Activated CD8-positive, alpha-beta T cell treated with anti-CD3 and anti-CD28 coated beads, Interleukin-2, amount 10 ng/mL, durations not matched to agents 7 days and 5 days (primary cell): ENCODE measurements around the gene TMC1. TPM values are rescaled to one million over a fixed set of nuclear protein-coding genes. Genes with fewer than 3 reads are reported as not detected.

Experiments
- ATAC-seq: fragments of 150-1000 bp; cut with Tn5 transposase; one replicate; pipeline ENCODE4 v1.10.0; 2021; ENCODE audit warnings: moderate library complexity
- CTCF ChIA-PET: fragments of 350-600 bp; sonication (Branson Sonifier 250); formaldehyde crosslinking; loops from one replicate; lab custom pipeline; 2021; ENCODE audit warnings: antibody characterized with exemption; lab: Charles Lee
- POLR2A ChIA-PET: fragments of 350-600 bp; sonication (Branson Sonifier 250); formaldehyde crosslinking; loops from one replicate; lab custom pipeline; 2021; ENCODE audit warnings: antibody characterized with exemption; lab: Charles Lee
- DNase-seq: peaks from one replicate; pipeline ENCODE4 v3.0.0-alpha.2; 2020
- H3K27ac Mint-ChIP-seq: one replicate; pipeline ENCODE4 v1.8.0; 2021; ENCODE audit warnings: mild to moderate bottlenecking, mixed read lengths
- H3K27me3 Mint-ChIP-seq: one replicate; pipeline ENCODE4 v1.8.0; 2021; ENCODE audit warnings: low read depth, mixed read lengths
- H3K36me3 Mint-ChIP-seq: one replicate; pipeline ENCODE4 v1.8.0; 2021; ENCODE audit warnings: low read depth, mixed read lengths
- H3K4me1 Mint-ChIP-seq: one replicate; pipeline ENCODE4 v1.8.0; 2021; ENCODE audit warnings: low read depth, mixed read lengths
- H3K4me3 Mint-ChIP-seq: one replicate; pipeline ENCODE4 v1.8.0; 2021; ENCODE audit warnings: mild to moderate bottlenecking, mixed read lengths
- H3K9me3 Mint-ChIP-seq: one replicate; pipeline ENCODE4 v1.8.0; 2022; ENCODE audit warnings: mixed read lengths; ENCODE audit not compliant: insufficient read depth
- total RNA-seq, 2 experiments: library from RNA; stranded (reverse); gene quantifications; one replicate each; pipeline ENCODE4 v1.2.3, GENCODE V29; 2021

The TMC1 gene
- total RNA-seq, 2 experiments from 2014 or later = not detected

DNA sequence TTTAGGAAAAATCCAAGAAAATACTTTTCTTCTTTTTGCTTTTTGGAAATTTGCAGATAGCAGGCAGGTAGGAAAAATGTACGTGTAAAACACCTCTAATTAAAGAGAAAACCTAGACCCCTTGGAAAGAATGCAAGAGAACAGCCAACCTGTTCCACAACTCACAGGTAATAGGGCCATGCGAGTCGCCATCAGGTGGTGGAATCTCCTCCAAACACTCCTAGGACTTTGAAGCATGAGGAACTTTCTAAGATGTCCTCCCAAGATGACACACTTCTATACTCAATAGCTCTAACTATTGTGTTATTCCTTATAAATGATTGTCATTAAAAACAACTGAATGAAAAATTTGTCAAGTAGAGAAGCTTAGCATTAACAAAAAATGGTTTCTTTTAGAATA is 174.0 kb downstream of the TMC1 start:
- H3K4me1 Mint-ChIP-seq = no peaks in the 10 kb centered on the region
- POLR2A ChIA-PET = no interaction called here
- no peaks in the 10 kb centered on the region for H3K9me3 Mint-ChIP-seq
- H3K4me3 Mint-ChIP-seq = no peak overlapping the region
- no peak for DNase-seq
- CTCF ChIA-PET = no interaction called here
- no peaks in the 10 kb centered on the region for H3K36me3 Mint-ChIP-seq
- no peak for ATAC-seq
- H3K27ac Mint-ChIP-seq = no peak overlapping the region
- peaks cover 2% of the 10 kb centered on the region for H3K27me3 Mint-ChIP-seq

DNA sequence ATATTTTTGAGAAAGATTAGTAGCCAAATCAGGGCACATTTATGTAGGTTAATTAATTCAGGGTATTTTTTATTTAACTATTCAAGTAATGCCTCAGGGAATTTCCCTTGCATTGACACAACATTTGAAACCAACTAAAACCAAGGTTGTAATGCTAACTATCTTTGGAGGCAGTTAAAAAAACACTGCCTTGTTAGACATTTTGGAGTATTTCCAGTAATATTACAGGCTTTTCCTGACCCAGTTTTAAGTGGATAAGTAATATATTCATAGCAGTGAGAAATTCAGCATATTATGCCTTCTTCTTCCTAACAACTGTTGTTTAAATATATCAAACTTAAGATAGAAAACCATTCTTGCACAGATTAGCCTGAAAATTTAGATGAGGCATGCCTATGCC is 175.1 kb downstream of the TMC1 start:
- no peak for DNase-seq
- Mint-ChIP-seq H3K4me3 (no peak overlapping the region), H3K9me3 (no peaks in the 10 kb centered on the region), H3K27me3 (peaks cover 2% of the 10 kb centered on the region), H3K36me3 (no peaks in the 10 kb centered on the region), H3K4me1 (no peaks in the 10 kb centered on the region), H3K27ac (no peak overlapping the region)
- ChIA-PET POLR2A (no interaction called here), CTCF (no interaction called here)
- ATAC-seq = no peak

DNA sequence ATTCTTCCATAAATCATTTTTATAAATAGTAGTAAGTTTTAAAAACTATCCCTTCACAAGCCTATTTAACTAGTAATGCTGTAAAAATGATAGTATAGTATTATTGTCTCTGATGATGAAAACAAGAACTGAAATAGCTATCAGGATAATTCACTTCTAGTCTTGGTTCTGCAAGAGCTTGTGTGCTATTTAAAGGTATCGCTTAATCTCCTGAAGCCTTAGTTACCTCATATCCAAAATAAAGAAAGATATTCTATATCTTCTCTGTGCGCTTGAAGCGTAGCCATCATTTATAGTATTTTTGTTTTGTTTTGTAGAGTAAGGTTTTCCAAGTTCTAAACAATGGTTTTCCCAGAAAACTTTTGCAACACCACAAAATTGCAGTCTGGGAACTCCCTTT is 180.1 kb downstream of the TMC1 start:
- H3K9me3 Mint-ChIP-seq = no peaks in the 10 kb centered on the region
- ATAC-seq = no peak
- DNase-seq = no peak
- H3K4me1 Mint-ChIP-seq = no peaks in the 10 kb centered on the region
- no peak overlapping the region for H3K27ac Mint-ChIP-seq
- peaks cover 2% of the 10 kb centered on the region for H3K27me3 Mint-ChIP-seq
- CTCF ChIA-PET = interaction anchor here (0.7 kb wide), 1 partner anchor 26 kb away, joined by 3 read pairs; no protein-coding TSS in a partner anchor
- H3K4me3 Mint-ChIP-seq = no peak overlapping the region
- no peaks in the 10 kb centered on the region for H3K36me3 Mint-ChIP-seq
- POLR2A ChIA-PET = no interaction called here

DNA sequence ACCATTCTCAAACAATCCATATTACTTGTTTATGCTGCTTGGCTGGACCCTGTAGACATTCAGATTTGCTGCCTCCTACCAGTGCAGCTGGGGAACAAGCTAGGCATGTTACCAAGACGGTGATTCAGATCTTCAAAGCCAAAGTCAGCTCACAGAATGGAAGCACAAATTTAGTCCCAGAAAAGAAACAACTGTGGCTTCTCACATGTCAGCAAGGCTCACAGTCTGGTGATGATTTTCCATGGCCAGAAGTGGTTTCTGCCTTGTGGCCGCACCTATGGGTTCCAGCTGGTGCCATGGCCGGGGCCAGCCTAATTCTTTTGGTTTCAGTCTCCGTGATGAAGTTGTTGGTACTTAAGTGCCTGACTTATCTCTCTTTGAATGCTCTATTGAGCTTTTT is 182.2 kb downstream of the TMC1 start:
- no peaks in the 10 kb centered on the region for H3K4me1 Mint-ChIP-seq
- ATAC-seq (no peak), DNase-seq (no peak)
- H3K27me3 Mint-ChIP-seq = peaks cover 2% of the 10 kb centered on the region
- POLR2A ChIA-PET = no interaction called here
- H3K27ac Mint-ChIP-seq = no peak overlapping the region
- CTCF ChIA-PET = interaction anchor here (0.9 kb wide), 1 partner anchor 111 kb away, joined by 3 read pairs; no protein-coding TSS in a partner anchor
- H3K9me3 Mint-ChIP-seq = no peaks in the 10 kb centered on the region
- no peaks in the 10 kb centered on the region for H3K36me3 Mint-ChIP-seq
- no peak overlapping the region for H3K4me3 Mint-ChIP-seq

DNA sequence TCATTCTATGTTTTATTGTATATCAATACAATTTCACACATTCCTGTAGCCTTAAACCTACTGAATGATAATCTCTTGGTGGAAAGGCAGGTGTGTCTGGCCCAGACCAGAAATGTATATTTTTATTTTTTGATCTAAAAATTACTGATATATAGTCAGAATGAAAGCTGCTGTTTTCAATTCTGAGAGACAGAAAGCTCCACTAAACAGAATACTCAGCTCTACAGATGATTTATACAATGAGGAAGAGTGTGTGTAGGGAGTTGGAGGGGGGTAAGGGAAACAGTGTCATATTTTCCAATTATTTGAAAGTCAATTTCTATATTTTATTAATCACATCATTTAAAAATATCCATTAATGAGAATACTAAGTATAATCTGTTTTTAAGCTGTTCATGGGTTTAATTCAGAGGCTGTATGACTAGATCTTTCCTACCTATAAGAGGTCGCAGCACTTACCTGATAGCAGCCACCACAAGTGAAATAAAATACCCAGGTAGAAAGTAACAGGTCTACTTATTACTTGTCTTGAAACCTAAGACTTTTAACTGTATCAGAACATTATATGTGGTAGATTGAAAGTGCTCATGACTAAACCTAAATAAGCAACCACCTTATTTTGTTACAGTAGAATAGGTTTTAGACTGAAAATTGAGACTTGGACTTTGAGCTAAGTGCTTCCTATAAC is 183.4 kb downstream of the TMC1 start:
- H3K27me3 Mint-ChIP-seq = peaks cover 2% of the 10 kb centered on the region
- no peak overlapping the region for H3K4me3 Mint-ChIP-seq
- no peaks in the 10 kb centered on the region for H3K36me3 Mint-ChIP-seq
- no peaks in the 10 kb centered on the region for H3K4me1 Mint-ChIP-seq
- DNase-seq (no peak), ATAC-seq (no peak)
- no peak overlapping the region for H3K27ac Mint-ChIP-seq
- H3K9me3 Mint-ChIP-seq = no peaks in the 10 kb centered on the region
- ChIA-PET CTCF (no interaction called here), POLR2A (no interaction called here)

DNA sequence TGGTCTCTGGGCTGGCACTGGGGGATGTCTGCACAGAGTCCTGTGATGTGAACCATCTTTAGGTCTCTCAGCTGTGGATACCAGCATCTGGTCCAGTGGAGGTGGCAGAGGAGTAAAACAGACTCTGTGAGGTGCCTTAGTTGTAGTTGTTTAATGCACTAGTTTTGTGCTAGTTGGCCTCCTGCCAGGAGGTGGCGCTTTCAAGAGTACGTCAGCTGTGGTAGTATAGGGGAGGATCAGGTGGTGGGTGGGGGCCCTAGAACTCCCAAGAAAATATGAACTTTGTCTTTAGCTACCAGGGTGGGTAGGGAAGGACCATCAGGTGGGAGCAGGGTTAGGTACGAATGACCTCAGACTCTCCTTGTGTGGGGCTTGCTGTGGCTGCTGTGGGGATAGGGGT is 197.1 kb downstream of the TMC1 start:
- peaks cover 2% of the 10 kb centered on the region for H3K27me3 Mint-ChIP-seq
- ChIA-PET CTCF (interaction anchor here (0.6 kb wide), 1 partner anchor 34 kb away, joined by 3 read pairs; no protein-coding TSS in a partner anchor), POLR2A (no interaction called here)
- H3K4me1 Mint-ChIP-seq = no peaks in the 10 kb centered on the region
- ATAC-seq (no peak), DNase-seq (no peak)
- no peaks in the 10 kb centered on the region for H3K9me3 Mint-ChIP-seq
- no peak overlapping the region for H3K27ac Mint-ChIP-seq
- H3K36me3 Mint-ChIP-seq = no peaks in the 10 kb centered on the region
- H3K4me3 Mint-ChIP-seq = no peak overlapping the region

DNA sequence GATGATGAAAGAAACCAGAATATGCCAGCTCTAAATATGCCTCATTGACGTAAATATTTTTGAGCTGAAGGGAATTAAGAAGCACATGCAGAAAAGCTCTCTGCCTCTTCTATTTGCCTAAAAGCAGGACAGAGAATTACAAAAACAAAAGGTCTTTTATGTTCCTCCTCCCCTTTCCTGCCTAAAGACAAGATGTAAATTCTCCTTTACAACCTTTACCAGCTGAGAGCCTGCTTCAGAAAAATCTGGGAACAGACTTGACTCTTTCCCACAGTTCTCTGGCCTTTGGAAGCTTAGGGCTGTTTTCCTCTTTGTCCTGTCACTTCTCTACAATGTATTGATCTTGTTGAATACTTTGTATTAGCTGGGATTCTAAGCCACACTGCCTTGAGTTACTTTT is 199.7 kb downstream of the TMC1 start:
- ATAC-seq = no peak
- ChIA-PET CTCF (no interaction called here), POLR2A (no interaction called here)
- Mint-ChIP-seq H3K27ac (no peak overlapping the region), H3K9me3 (no peaks in the 10 kb centered on the region), H3K36me3 (no peaks in the 10 kb centered on the region), H3K27me3 (no peaks in the 10 kb centered on the region), H3K4me3 (no peak overlapping the region), H3K4me1 (no peaks in the 10 kb centered on the region)
- no peak for DNase-seq

DNA sequence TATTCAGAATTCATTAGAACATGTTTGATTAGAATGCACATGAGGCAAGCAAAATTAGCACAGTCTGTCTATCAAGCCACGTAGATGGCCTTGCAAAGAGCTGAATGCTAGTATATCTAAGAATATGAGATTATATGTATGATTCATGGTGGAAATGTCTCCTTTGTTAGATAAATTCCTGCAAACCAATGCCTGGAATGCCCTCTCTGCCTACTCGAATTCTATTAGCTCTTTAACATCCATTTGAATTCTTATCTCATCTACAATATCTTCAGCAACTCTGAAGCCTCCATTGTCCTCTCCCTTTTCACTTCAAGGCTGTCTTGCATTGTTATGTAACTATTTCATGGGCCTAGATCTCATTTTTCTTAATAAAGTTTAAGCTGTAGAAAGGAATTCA is 205.5 kb downstream of the TMC1 start:
- Mint-ChIP-seq H3K9me3 (no peaks in the 10 kb centered on the region), H3K36me3 (no peaks in the 10 kb centered on the region), H3K4me1 (no peaks in the 10 kb centered on the region), H3K27ac (no peak overlapping the region), H3K27me3 (no peaks in the 10 kb centered on the region), H3K4me3 (no peak overlapping the region)
- DNase-seq (no peak), ATAC-seq (no peak)
- ChIA-PET POLR2A (no interaction called here), CTCF (interaction anchor here (1.1 kb wide), 1 partner anchor 25 kb away, joined by 3 read pairs; no protein-coding TSS in a partner anchor)

DNA sequence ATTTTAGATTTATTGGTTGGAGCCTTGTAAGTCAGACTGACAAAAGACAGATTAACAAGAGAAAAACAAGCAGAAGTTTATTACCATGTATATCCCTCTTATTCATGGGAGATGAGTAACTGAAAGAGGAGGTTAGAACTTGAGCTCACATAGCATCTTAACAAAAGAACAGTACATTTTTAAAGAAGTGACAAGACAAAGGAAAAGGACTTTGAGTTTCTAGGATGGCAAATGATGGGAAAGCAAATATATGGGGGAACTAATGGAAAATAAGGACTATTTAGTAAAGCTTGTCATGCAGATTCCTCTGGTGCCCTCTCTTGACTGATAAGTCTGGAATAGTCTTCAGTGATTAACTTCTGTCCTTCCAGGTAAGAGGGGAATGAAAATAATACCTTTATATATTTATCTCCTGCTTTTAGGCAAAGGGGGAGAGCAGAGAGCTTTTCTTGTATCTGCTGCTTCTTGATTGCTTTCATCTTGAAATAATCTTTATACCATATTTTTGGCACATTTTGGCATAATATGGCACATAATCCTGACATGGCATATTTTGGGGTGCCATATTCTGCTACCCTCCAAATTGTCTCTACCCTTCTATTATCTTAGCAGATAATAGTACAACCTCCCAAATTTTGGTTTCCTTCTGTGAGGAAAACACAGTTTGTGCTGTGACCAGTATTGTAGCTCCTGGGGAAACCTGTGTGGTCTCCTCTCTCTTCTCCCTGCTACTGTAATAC is 206.8 kb downstream of the TMC1 start:
- POLR2A ChIA-PET = no interaction called here
- H3K4me1 Mint-ChIP-seq = no peaks in the 10 kb centered on the region

DNA sequence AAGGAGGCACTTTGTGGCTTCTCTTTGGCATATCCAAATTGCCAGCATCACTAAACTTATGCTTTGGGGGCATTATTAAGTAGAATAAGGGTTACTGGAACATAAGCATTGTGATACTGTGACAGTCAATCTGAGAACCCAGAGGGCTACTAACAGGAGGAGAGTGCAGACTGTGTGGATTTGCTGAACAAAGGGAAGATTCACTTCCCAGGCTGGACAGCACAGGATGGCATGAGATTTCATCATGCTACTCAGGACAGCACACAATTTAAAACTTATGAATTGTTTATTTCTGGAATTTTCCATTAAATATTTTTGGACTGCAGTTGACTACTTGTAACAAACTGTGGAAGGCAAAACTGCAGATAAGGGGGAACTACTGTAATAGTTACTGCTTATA is 212.5 kb downstream of the TMC1 start:
- Mint-ChIP-seq H3K9me3 (no peaks in the 10 kb centered on the region), H3K27me3 (no peaks in the 10 kb centered on the region), H3K4me3 (no peak overlapping the region), H3K4me1 (no peaks in the 10 kb centered on the region), H3K36me3 (no peaks in the 10 kb centered on the region), H3K27ac (no peak overlapping the region)
- DNase-seq (no peak), ATAC-seq (no peak)
- ChIA-PET CTCF (no interaction called here), POLR2A (no interaction called here)

More for the DNA sequence above, 206.8 kb downstream of the TMC1 start:
- H3K27ac Mint-ChIP-seq = no peak overlapping the region
- ATAC-seq = no peak
- no peak for DNase-seq
- H3K27me3 Mint-ChIP-seq = no peaks in the 10 kb centered on the region
- no peaks in the 10 kb centered on the region for H3K36me3 Mint-ChIP-seq
- H3K4me3 Mint-ChIP-seq = no peak overlapping the region
- H3K9me3 Mint-ChIP-seq = no peaks in the 10 kb centered on the region
- CTCF ChIA-PET = interaction anchor here (1.1 to 1.4 kb wide), 2 partner anchors 9 to 27 kb away, joined by 3 to 4 read pairs; no protein-coding TSS in a partner anchor

DNA sequence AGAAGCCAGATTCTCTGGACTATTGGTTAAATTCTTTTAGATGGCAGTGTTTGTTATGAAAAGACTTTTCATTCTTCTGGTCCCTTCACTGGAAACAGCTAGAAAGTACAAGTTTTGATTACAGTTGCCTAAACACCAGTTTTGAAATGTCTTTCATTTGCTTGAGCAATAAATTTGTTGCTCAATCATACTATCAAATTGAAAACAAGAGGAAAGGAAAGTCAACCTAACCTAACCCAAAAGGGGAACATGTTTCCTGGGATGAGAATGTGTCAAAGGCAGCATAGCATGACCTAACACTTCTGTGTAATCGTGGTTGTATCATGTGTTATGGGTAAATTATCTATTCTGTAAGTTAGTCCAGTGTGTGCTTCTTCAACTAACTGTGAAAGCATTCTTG is 213.2 kb downstream of the TMC1 start:
- H3K4me3 Mint-ChIP-seq = no peak overlapping the region
- DNase-seq (no peak), ATAC-seq (no peak)
- H3K27me3 Mint-ChIP-seq = no peaks in the 10 kb centered on the region
- H3K9me3 Mint-ChIP-seq = no peaks in the 10 kb centered on the region
- CTCF ChIA-PET = no interaction called here
- POLR2A ChIA-PET = no interaction called here
- H3K36me3 Mint-ChIP-seq = no peaks in the 10 kb centered on the region
- no peaks in the 10 kb centered on the region for H3K4me1 Mint-ChIP-seq
- H3K27ac Mint-ChIP-seq = no peak overlapping the region

DNA sequence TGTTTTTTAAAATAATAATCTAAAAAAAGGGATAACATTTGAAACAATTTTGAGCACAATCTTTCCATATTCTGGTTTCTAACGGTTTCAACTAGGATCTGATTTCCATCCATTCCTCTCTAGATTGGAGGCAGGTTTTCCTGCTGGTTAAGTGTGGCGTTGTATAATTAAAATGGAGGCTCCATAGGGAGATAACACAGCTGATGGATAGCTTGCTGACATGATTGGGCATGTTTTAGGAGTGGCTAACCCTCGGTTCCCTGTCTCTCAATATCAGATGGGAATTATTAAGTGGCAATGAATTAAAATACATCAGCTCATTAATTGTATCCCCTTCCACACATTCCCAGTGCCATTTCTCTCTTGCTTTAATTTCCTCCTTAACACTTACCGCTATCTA is 222.4 kb downstream of the TMC1 start:
- Mint-ChIP-seq H3K27ac (no peak overlapping the region), H3K4me3 (no peak overlapping the region), H3K9me3 (no peaks in the 10 kb centered on the region), H3K27me3 (peaks cover 2% of the 10 kb centered on the region), H3K36me3 (no peaks in the 10 kb centered on the region), H3K4me1 (no peaks in the 10 kb centered on the region)
- ChIA-PET POLR2A (no interaction called here), CTCF (no interaction called here)
- ATAC-seq (no peak), DNase-seq (no peak)
